ENCODE results near the gene CXCL17. TPM values are rescaled to one million over a fixed set of nuclear protein-coding genes. Genes with fewer than 3 reads are reported as not detected.

Gene CXCL17
- total RNA-seq, 6 experiments from 2014 or later = not detected

GRCh38 chr19:42436006-42436405, 6.7 kb downstream of the CXCL17 start:
- TF ChIP-seq CTCF (IDR thresholded peaks at IDR 0.05) = no peak
- Mint-ChIP-seq H3K27me3 (ENCODE audit: insufficient read depth) (peaks cover 8% of the 10 kb centered on the region), H3K9me3 (no peaks in the 10 kb centered on the region), H3K4me1 (ENCODE audit: low read depth) (peaks cover 29% of the 10 kb centered on the region), H3K36me3 (ENCODE audit: low read depth) (no peaks in the 10 kb centered on the region), H3K27ac (no peak overlapping the region), H3K4me3 (no peak overlapping the region)
- no peak for DNase-seq

GRCh38 chr19:42435316-42435715, 7.4 kb downstream of the CXCL17 start:
- Mint-ChIP-seq H3K9me3 (no peaks in the 10 kb centered on the region), H3K36me3 (ENCODE audit: low read depth) (no peaks in the 10 kb centered on the region), H3K4me3 (no peak overlapping the region), H3K27me3 (ENCODE audit: insufficient read depth) (peaks cover 2% of the 10 kb centered on the region), H3K4me1 (ENCODE audit: low read depth) (peaks cover 29% of the 10 kb centered on the region), H3K27ac (no peak overlapping the region)
- DNase-seq = no peak
- TF ChIP-seq CTCF (IDR thresholded peaks at IDR 0.05) = no peak

- no peaks in the 10 kb centered on the region for H3K36me3 Mint-ChIP-seq (ENCODE audit: low read depth)
- H3K27ac Mint-ChIP-seq = no peak overlapping the region
- peak; percentile 18 for DNase-seq
- no peaks in the 10 kb centered on the region for H3K9me3 Mint-ChIP-seq
- peak; percentile 78 for TF ChIP-seq CTCF (IDR thresholded peaks at IDR 0.05)
- H3K4me1 Mint-ChIP-seq (ENCODE audit: low read depth) = peaks cover 29% of the 10 kb centered on the region
- H3K27me3 Mint-ChIP-seq (ENCODE audit: insufficient read depth) = peaks cover 2% of the 10 kb centered on the region
- no peak overlapping the region for H3K4me3 Mint-ChIP-seq
Measured at GRCh38 chr19:42433503-42434260, 9.1 kb downstream of the CXCL17 start.

DNA sequence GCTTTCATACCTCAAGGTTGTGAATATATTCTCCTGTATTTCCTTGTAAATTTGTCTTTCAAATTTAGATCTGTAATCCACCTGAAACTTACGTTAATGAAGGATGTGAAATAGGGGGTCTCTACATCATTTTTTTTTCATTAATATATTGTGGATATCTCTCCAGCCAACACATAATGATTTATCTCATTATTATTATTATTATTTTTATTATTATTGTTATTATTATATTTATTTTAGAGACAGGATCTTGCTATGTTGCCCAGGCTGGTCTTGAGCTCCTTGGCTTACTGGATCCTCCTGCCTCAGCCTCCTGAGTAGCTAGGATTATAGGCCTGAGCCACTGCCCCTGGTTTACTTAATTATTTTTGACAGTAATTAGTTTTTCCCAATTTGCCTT, 11.3 kb downstream of the CXCL17 start:
- Mint-ChIP-seq H3K4me3 (no peak overlapping the region), H3K9me3 (no peaks in the 10 kb centered on the region), H3K27ac (no peak overlapping the region), H3K36me3 (ENCODE audit: low read depth) (no peaks in the 10 kb centered on the region), H3K27me3 (ENCODE audit: insufficient read depth) (peaks cover 4% of the 10 kb centered on the region; the same call in 1 of the 2 replicates), H3K4me1 (ENCODE audit: low read depth) (peaks cover 23% of the 10 kb centered on the region)
- TF ChIP-seq CTCF (IDR thresholded peaks at IDR 0.05) = no peak
- no peak for DNase-seq

- H3K27ac Mint-ChIP-seq = no peak overlapping the region
- no peak overlapping the region for H3K4me3 Mint-ChIP-seq
- no peak for DNase-seq
- no peaks in the 10 kb centered on the region for H3K36me3 Mint-ChIP-seq (ENCODE audit: low read depth)
- peaks cover 11% of the 10 kb centered on the region for H3K4me1 Mint-ChIP-seq (ENCODE audit: low read depth)
- no peaks in the 10 kb centered on the region for H3K9me3 Mint-ChIP-seq
- no peak for TF ChIP-seq CTCF (IDR thresholded peaks at IDR 0.05)
- H3K27me3 Mint-ChIP-seq (ENCODE audit: insufficient read depth) = peaks cover 5% of the 10 kb centered on the region; the same call in 1 of the 2 replicates
Measured at GRCh38 chr19:42428676-42429075, 14.1 kb downstream of the CXCL17 start.

Measured in HFFc6 (cell line).